SU-DHL-6 (cell line): ENCODE results near the gene COL27A1.

Source experiments
- H2AFZ ChIP-seq: fragments of 200-600 bp; sonication (generic); 2 replicates; pipeline ENCODE4 v1.6.1; 2014; ENCODE audit warnings: low read depth, mild to moderate bottlenecking, moderate library complexity, mixed read lengths, antibody characterized with exemption, low read length; ENCODE audit not compliant: severe bottlenecking
- H3F3A ChIP-seq: fragments of 200-600 bp; shearing (Covaris generic); 2 replicates; pipeline ENCODE4 v1.6.0; 2016; ENCODE audit warnings: antibody characterized with exemption, mild to moderate bottlenecking; ENCODE audit not compliant: insufficient read depth
- H3K27ac ChIP-seq: fragments of 200-600 bp; sonication (generic); 2 replicates; pipeline ENCODE4 v1.5.1; 2016; ENCODE audit warnings: low read depth, mild to moderate bottlenecking, low read length, moderate library complexity, mixed read lengths
- H3K27me3 ChIP-seq: fragments of 200-600 bp; sonication (generic), shearing (Covaris generic); 2 replicates; pipeline ENCODE4 v1.6.0; 2014; ENCODE audit warnings: mild to moderate bottlenecking, low read length
- H3K36me3 ChIP-seq: fragments of 200-600 bp; sonication (generic); 2 replicates; pipeline ENCODE4 v1.6.1; 2014; ENCODE audit warnings: mild to moderate bottlenecking, low read length, mixed read lengths
- H3K4me2 ChIP-seq: fragments of 300-600, 200-600 bp; shearing (Covaris generic), sonication (generic); 2 replicates; pipeline ENCODE4 v1.6.0; 2014; ENCODE audit warnings: low read length, low read depth, mild to moderate bottlenecking; ENCODE audit not compliant: poor library complexity, severe bottlenecking
- H3K4me3 ChIP-seq: fragments of 200-600 bp; sonication (generic); 2 replicates; pipeline ENCODE4 v1.5.1; 2014; ENCODE audit warnings: antibody characterized with exemption, low read length, mild to moderate bottlenecking, mixed read lengths; ENCODE audit not compliant: insufficient read depth, poor library complexity, severe bottlenecking
- H3K79me2 ChIP-seq: fragments of 200-600 bp; sonication (generic); 2 replicates; pipeline ENCODE4 v1.6.1; 2014; ENCODE audit warnings: mild to moderate bottlenecking, low read length, moderate library complexity; ENCODE audit not compliant: insufficient read depth
- H3K9ac ChIP-seq: fragments of 200-600 bp; sonication (generic); 2 replicates; pipeline ENCODE4 v1.7.0; 2014; ENCODE audit warnings: mild to moderate bottlenecking, low read length
- H3K9me2 ChIP-seq: fragments of 200-600 bp; sonication (generic); replicated peaks from 2 replicates; pipeline ENCODE4 v1.6.1; 2014; ENCODE audit warnings: low read length; ENCODE audit not compliant: insufficient read depth
- H3K9me3 ChIP-seq: fragments of 200-600 bp; sonication (generic); 2 replicates; pipeline ENCODE4 v1.6.1; 2014; ENCODE audit warnings: low read length, mixed read lengths; ENCODE audit not compliant: insufficient read depth
- H4K20me1 ChIP-seq: fragments of 200-600 bp; sonication (generic); 2 replicates; pipeline ENCODE4 v1.6.1; 2014; ENCODE audit warnings: low read depth, mild to moderate bottlenecking, antibody characterized with exemption, low read length, moderate library complexity, mixed read lengths
- EZH2phosphoT487 ChIP-seq: fragments of 200-600 bp; sonication (generic), shearing (Covaris generic); conservative IDR thresholded peaks from 2 replicates; pipeline ENCODE4 v1.6.1; 2018; ENCODE audit warnings: mild to moderate bottlenecking, antibody characterized with exemption, low read length, moderate library complexity, mixed read lengths
- TF ChIP-seq, protein P1 (sequence below): fragments of 200-600 bp; sonication (generic); IDR thresholded peaks from one replicate; pipeline ENCODE4 v1.5.1; 2017; ENCODE audit warnings: antibody characterized with exemption, mild to moderate bottlenecking, low read length, moderate library complexity; ENCODE audit not compliant: insufficient read depth, poor library complexity, severe bottlenecking

COL27A1 gene

DNA sequence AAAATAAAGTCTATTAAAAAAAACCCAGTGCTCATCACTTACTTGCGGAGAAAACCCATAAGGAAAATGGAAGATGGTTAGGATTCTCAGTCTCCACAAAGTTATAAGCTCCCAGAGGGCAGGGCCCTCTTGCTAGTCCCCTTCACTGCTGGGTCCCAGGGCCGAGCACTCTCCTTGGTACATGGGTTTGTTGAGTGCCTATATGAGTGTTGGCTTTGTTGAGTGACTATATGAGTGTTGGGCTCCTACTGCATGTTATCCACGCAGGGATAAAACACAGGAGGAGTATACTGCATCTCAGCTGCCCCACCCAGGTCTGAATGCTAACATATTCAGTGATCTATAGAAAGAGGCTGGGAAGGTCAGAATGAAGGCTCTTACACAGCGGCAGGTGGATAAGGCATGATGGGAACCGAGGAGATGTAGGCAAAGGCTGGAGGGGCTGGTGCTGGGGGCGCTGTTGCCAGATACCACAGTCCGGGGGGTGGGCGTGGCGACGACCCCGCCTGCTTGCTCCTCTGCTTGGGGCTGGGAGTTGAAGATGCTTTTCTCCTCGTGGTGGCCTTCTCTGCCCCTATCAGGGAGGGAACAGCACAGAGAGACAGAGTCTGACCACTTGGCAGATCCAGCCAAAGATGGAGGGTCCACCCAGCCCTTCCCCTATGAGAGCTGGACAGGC, 186.0 kb downstream of the COL27A1 start:
- Histone ChIP-seq H3K9me2 (no peaks in the 10 kb centered on the region), H3K9me3 (no peaks in the 10 kb centered on the region), H3F3A (0 out of 2 replicates have a peak, but pooled peaks cover 8% of the 10 kb centered on the region), H3K9ac (no peak overlapping the region), H3K27me3 (no peaks in the 10 kb centered on the region), H3K79me2 (no peaks in the 10 kb centered on the region), H3K4me2 (no peak overlapping the region), H2AFZ (no peak overlapping the region), H4K20me1 (no peaks in the 10 kb centered on the region), H3K27ac (no peak overlapping the region), H3K36me3 (peaks cover 30% of the 10 kb centered on the region), H3K4me3 (no peak overlapping the region)
- TF ChIP-seq EZH2phosphoT487, result no peak
- TF ChIP-seq, protein P1, sequence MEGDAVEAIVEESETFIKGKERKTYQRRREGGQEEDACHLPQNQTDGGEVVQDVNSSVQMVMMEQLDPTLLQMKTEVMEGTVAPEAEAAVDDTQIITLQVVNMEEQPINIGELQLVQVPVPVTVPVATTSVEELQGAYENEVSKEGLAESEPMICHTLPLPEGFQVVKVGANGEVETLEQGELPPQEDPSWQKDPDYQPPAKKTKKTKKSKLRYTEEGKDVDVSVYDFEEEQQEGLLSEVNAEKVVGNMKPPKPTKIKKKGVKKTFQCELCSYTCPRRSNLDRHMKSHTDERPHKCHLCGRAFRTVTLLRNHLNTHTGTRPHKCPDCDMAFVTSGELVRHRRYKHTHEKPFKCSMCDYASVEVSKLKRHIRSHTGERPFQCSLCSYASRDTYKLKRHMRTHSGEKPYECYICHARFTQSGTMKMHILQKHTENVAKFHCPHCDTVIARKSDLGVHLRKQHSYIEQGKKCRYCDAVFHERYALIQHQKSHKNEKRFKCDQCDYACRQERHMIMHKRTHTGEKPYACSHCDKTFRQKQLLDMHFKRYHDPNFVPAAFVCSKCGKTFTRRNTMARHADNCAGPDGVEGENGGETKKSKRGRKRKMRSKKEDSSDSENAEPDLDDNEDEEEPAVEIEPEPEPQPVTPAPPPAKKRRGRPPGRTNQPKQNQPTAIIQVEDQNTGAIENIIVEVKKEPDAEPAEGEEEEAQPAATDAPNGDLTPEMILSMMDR, result no peak

DNA sequence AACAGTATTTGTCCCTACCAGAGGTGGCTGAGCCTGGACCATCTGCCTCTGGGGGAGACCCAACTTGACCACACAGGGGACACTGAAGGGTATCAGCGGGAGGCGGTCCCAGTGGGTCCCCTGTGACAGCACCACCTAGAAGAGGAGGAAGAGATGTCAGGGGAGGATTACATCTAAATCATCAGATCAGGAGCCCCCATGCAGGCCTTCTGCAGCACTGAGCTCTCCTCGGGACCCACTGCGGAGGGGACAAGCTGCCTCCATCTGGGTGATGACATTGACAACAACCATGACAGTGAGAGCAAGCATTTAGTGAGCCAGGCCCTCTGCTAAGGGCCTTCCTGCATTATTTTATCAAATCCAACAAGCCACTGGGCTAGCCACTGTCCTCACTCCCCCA, 186.7 kb downstream of the COL27A1 start:
- Histone ChIP-seq H3K4me3 (no peak overlapping the region), H2AFZ (no peak overlapping the region), H3K9ac (no peak overlapping the region), H3K9me2 (no peaks in the 10 kb centered on the region), H3K27ac (no peak overlapping the region), H3K36me3 (peaks cover 35% of the 10 kb centered on the region), H4K20me1 (no peaks in the 10 kb centered on the region), H3K27me3 (no peaks in the 10 kb centered on the region), H3K9me3 (no peaks in the 10 kb centered on the region), H3K79me2 (no peaks in the 10 kb centered on the region), H3K4me2 (no peak overlapping the region), H3F3A (0 out of 2 replicates have a peak, but pooled peaks cover 8% of the 10 kb centered on the region)
- no peak for TF ChIP-seq EZH2phosphoT487
- TF ChIP-seq, protein P1, result no peak

DNA sequence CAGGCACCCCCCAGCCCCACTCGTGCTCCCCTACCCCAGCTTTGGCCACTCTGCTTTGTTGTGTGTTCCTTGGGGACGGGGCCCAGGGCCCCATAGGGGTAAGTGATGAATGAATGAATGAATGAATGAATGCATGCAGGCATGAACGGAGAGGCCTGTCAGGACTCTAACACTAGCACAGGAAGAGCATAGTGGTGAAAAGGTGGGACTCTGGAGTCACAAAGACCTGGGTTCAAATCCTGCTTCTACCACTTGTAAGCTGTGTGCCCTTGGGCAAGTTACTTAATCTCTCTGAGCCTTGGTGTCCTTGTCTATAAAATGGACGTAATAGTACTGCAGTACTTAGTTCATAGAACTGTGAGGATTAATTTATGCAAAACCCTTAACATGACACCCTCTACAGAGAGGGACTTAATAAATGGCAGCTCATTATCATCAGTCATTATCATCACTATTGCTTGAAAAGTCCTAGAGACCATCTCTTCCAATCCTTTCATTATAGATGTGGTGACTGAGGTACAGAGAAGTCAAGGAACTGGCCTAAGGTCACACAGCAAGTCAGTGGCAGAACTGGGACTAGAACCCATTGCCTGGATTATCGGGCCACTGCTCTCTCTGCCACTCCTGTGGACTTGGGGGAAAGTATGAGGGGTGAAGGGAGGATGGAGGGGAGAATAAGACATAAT, 187.6 kb downstream of the COL27A1 start:
- H3K79me2 ChIP-seq, result no peaks in the 10 kb centered on the region

More for the DNA sequence above, 187.6 kb downstream of the COL27A1 start:
- Histone ChIP-seq H3K4me3 (no peak overlapping the region), H3K36me3 (peaks cover 29% of the 10 kb centered on the region; the same call in 1 of the 2 replicates), H3F3A (0 out of 2 replicates have a peak, but pooled peaks cover 8% of the 10 kb centered on the region), H3K9me2 (no peaks in the 10 kb centered on the region), H3K27ac (no peak overlapping the region), H3K9me3 (no peaks in the 10 kb centered on the region), H4K20me1 (no peaks in the 10 kb centered on the region), H3K9ac (no peak overlapping the region), H2AFZ (no peak overlapping the region), H3K4me2 (no peak overlapping the region), H3K27me3 (no peaks in the 10 kb centered on the region)
- TF ChIP-seq, protein P1, result no peak
- no peak for TF ChIP-seq EZH2phosphoT487
